HG02678 (cell line): Measurements from ENCODE around the gene MSH6.
A peak's percentile ranks its signal among the peaks of the same experiment; 100 is the strongest.

Experiments used
- ATAC-seq: cut with Tn5 transposase; IDR thresholded peaks from one replicate; pipeline ENCODE4 v1.9.1; 2021; ENCODE audit warnings: mild to moderate bottlenecking, moderate library complexity; ENCODE audit not compliant: unreplicated experiment

MSH6 gene

GRCh38 chr2:47783486-47784351, 774 bp downstream of the MSH6 start:
- peak; percentile 20 for ATAC-seq

GRCh38 chr2:47784352-47784851, 1.5 kb downstream of the MSH6 start:
- no peak for ATAC-seq

GRCh38 chr2:47785986-47786385, 3.0 kb downstream of the MSH6 start:
- ATAC-seq: no peak

- ATAC-seq: no peak
These were observed 13.2 kb downstream of the MSH6 start for GRCh38 chr2:47796090-47796697.

- no peak for ATAC-seq
These were observed 15.7 kb downstream of the MSH6 start for GRCh38 chr2:47798631-47799030.

GRCh38 chr2:47799031-47799609, 16.2 kb downstream of the MSH6 start:
- ATAC-seq: no peak

GRCh38 chr2:47801118-47801517, 18.2 kb downstream of the MSH6 start:
- ATAC-seq: no peak

GRCh38 chr2:47803363-47803762, 20.4 kb downstream of the MSH6 start:
- no peak for ATAC-seq

GRCh38 chr2:47803770-47804169, 20.8 kb downstream of the MSH6 start:
- no peak for ATAC-seq

- ATAC-seq: no peak
These were observed 22.9 kb downstream of the MSH6 start for GRCh38 chr2:47805850-47806249.

GRCh38 chr2:47808614-47809013, 25.7 kb downstream of the MSH6 start:
- no peak for ATAC-seq

- no peak for ATAC-seq
These were observed 27.0 kb downstream of the MSH6 start for GRCh38 chr2:47809903-47810302.

- ATAC-seq: no peak
These were observed 27.9 kb downstream of the MSH6 start for GRCh38 chr2:47810850-47811249.

GRCh38 chr2:47811668-47812067, 28.7 kb downstream of the MSH6 start:
- ATAC-seq: no peak

GRCh38 chr2:47815764-47816163, 32.8 kb downstream of the MSH6 start:
- ATAC-seq: no peak

- ATAC-seq: no peak
These were observed 35.8 kb downstream of the MSH6 start for GRCh38 chr2:47818777-47819176.

- ATAC-seq: no peak
These were observed 36.9 kb downstream of the MSH6 start for GRCh38 chr2:47819834-47820233.

- no peak for ATAC-seq
These were observed 39.6 kb downstream of the MSH6 start for GRCh38 chr2:47822518-47822917.

- ATAC-seq: peak; percentile 62
These were observed 50.6 kb downstream of the MSH6 start for GRCh38 chr2:47833516-47833968.

- no peak for ATAC-seq
These were observed 55.3 kb downstream of the MSH6 start for GRCh38 chr2:47838249-47838648.

GRCh38 chr2:47838686-47839085, 55.7 kb downstream of the MSH6 start:
- no peak for ATAC-seq

- no peak for ATAC-seq
These were observed 59.9 kb downstream of the MSH6 start for GRCh38 chr2:47842846-47843245.
